ENCODE measurements around the gene RBBP6.

Gene RBBP6

GRCh38 chr16:24514096-24514495, 25.3 kb upstream of the RBBP6 start:
- no peak for TF ChIP-seq CTCF (IDR thresholded peaks at IDR 0.05; ENCODE audit: low read depth, low read length)
- H3K4me3 ChIP-seq (ENCODE audit: low read depth, low read length) = no peak overlapping the region

GRCh38 chr16:24515186-24515585, 24.2 kb upstream of the RBBP6 start:
- H3K4me3 ChIP-seq (ENCODE audit: low read depth, low read length) = no peak overlapping the region
- no peak for TF ChIP-seq CTCF (IDR thresholded peaks at IDR 0.05; ENCODE audit: low read depth, low read length)

DNA sequence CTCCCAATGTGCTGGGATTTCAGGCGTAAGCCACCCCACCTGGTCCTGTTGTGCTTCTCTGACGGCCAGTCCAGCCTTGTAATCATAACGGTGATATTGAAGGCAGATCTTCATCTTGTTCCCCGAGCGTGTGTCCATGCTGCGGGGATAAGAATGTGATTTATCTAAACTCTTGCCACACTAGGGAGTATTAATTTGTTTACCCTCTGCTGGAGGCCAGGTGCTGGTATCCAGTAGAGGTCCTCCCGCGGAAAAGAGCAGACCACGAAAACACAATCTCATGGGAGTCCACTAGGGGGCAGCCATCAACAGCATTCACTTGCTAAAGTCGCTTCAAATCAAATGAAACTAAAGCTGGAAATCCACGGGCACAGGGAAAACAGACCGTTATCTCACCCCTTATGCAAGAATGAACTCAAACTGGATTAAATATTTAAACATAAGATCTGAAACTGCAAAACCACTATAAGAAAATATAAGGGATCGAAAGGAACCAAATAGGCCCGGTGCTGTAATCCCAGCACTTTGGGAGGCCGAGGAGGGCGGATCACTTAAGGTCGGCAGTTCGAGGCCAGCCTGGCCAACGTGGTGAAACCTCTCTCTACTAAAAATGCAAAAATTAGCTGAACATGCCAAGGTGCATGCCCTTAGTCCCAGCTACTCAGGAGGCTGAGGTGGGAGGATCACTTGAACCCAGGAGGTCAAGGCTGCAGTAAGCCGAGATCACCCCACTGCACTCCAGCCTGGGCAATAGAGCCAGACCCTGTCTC, 22.3 kb upstream of the RBBP6 start:
- peak; percentile 90 for TF ChIP-seq CTCF (IDR thresholded peaks at IDR 0.05; ENCODE audit: low read depth, low read length)
- H3K4me3 ChIP-seq (ENCODE audit: low read depth, low read length) = no peak overlapping the region

GRCh38 chr16:24518498-24518897, 20.9 kb upstream of the RBBP6 start:
- TF ChIP-seq CTCF (IDR thresholded peaks at IDR 0.05; ENCODE audit: low read depth, low read length) = no peak
- no peak overlapping the region for H3K4me3 ChIP-seq (ENCODE audit: low read depth, low read length)

GRCh38 chr16:24520983-24521382, 18.4 kb upstream of the RBBP6 start:
- no peak for TF ChIP-seq CTCF (IDR thresholded peaks at IDR 0.05; ENCODE audit: low read depth, low read length)
- no peak overlapping the region for H3K4me3 ChIP-seq (ENCODE audit: low read depth, low read length)

GRCh38 chr16:24522751-24523150, 16.6 kb upstream of the RBBP6 start:
- no peak for TF ChIP-seq CTCF (IDR thresholded peaks at IDR 0.05; ENCODE audit: low read depth, low read length)
- H3K4me3 ChIP-seq (ENCODE audit: low read depth, low read length) = no peak overlapping the region

DNA sequence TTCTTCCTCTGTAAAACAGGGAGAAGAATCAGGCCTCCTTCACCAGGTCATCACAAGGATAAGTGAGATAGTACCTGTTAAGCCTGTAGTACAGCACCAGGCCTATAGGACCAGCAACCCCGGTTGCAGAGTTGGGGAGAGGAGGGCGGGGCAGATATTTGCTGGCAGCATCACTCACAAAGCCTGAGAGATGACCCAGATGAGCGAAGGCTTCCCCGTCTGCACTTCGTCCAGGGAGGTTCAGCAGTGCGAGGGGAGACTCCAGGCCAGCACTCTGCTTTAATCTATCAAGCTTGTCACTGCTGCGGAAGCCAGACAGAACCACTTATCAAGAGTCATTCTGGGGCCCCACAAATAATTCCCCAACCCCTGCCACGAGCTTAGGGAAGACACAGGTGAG, 15.8 kb upstream of the RBBP6 start:
- TF ChIP-seq CTCF (IDR thresholded peaks at IDR 0.05; ENCODE audit: low read depth, low read length) = no peak

More for the DNA sequence above, 15.8 kb upstream of the RBBP6 start:
- H3K4me3 ChIP-seq (ENCODE audit: low read depth, low read length) = no peak overlapping the region

Measured in WI38 (cell line).